Activated CD8-positive, alpha-beta memory T cell treated with anti-CD3 and anti-CD28 coated beads, Interleukin-2, amount 50 U/mL, for 1 hour (primary cell): ENCODE data around the gene EXOC1.

Experiments
- DNase-seq: peaks from one replicate; pipeline ENCODE4 v3.0.0-alpha.2; 2020; ENCODE audit errors: extremely low read depth

EXOC1 gene

GRCh38 chr4:55951191-55951922, 97.9 kb downstream of the EXOC1 start:
- no peak for DNase-seq
